HepG2 (cell line): ENCODE results near the gene RBM12. TPM values are rescaled to one million over a fixed set of nuclear protein-coding genes. Genes with fewer than 3 reads are reported as not detected.

Source experiments
- ATM ChIP-seq: fragments of 450-650 bp; IDR thresholded peaks from 2 replicates; pipeline ENCODE4 v1.7.1; 2017; ENCODE audit warnings: mild to moderate bottlenecking, borderline replicate concordance
- GFI1 ChIP-seq: sonication (generic); formaldehyde crosslinking; IDR thresholded peaks from 2 replicates; pipeline ENCODE4 v1.5.0; 2020; ENCODE audit warnings: missing genetic modification reagents, mild to moderate bottlenecking, borderline replicate concordance
- GLI4 ChIP-seq: sonication (generic); formaldehyde crosslinking; IDR thresholded peaks from 2 replicates; pipeline ENCODE4 v1.5.1; 2020; ENCODE audit warnings: missing genetic modification reagents, mild to moderate bottlenecking, moderate library complexity, borderline replicate concordance
- HNF1B ChIP-seq: sonication (generic); formaldehyde crosslinking; IDR thresholded peaks from 2 replicates; pipeline ENCODE4 v1.5.1; 2020; ENCODE audit warnings: mild to moderate bottlenecking, moderate library complexity, missing genetic modification reagents
- HNF4G ChIP-seq, 2 experiments: sonication (generic) in 1 of 2; formaldehyde crosslinking in 1 of 2; IDR thresholded peaks; 2 replicates each; pipeline versions ENCODE4 v1.4.0 to v1.6.1; 2011 to 2020; ENCODE audit warnings: borderline replicate concordance in 2 of 2, low read depth in 2 of 2, mild to moderate bottlenecking in 2 of 2, low read length in 1 of 2, missing genetic modification reagents in 1 of 2, moderate library complexity in 1 of 2
- IRF1 ChIP-seq: sonication (generic); formaldehyde crosslinking; IDR thresholded peaks from 2 replicates; pipeline ENCODE4 v1.4.0; 2020; ENCODE audit warnings: low read depth, mild to moderate bottlenecking, missing genetic modification reagents
- KDM5B ChIP-seq: sonication (generic); formaldehyde crosslinking; IDR thresholded peaks from 2 replicates; pipeline ENCODE4 v1.4.0; 2020; ENCODE audit warnings: missing genetic modification reagents, mild to moderate bottlenecking, borderline replicate concordance
- KDM6A ChIP-seq: IDR thresholded peaks from 2 replicates; pipeline ENCODE4 v1.6.1; 2016; ENCODE audit warnings: low read depth
- LRRFIP1 ChIP-seq: sonication (generic); formaldehyde crosslinking; conservative IDR thresholded peaks from 2 replicates; pipeline ENCODE4 v1.4.0; 2020; ENCODE audit warnings: missing genetic modification reagents
- MAFK ChIP-seq, 2 experiments: IDR thresholded peaks in 1 of 2; conservative IDR thresholded peaks in 1 of 2; 2 replicates each; pipeline ENCODE4 v1.6.1; 2011; ENCODE audit warnings: improper control_type of control experiment in 2 of 2, low read length in 2 of 2
- NCOA5 ChIP-seq: sonication (generic); formaldehyde crosslinking; IDR thresholded peaks from 2 replicates; pipeline ENCODE4 v1.4.0; 2020; ENCODE audit warnings: missing genetic modification reagents
- NFATC3 ChIP-seq: sonication (generic); formaldehyde crosslinking; IDR thresholded peaks from 2 replicates; pipeline ENCODE4 v1.5.1; 2020; ENCODE audit warnings: mild to moderate bottlenecking, missing genetic modification reagents
- PAF1 ChIP-seq: IDR thresholded peaks from 2 replicates; pipeline ENCODE4 v1.6.1; 2016; ENCODE audit warnings: missing genetic modification reagents, missing compliant biosample characterization
- SATB2 ChIP-seq: sonication (generic); formaldehyde crosslinking; IDR thresholded peaks from 2 replicates; pipeline ENCODE4 v1.5.0; 2020; ENCODE audit warnings: missing genetic modification reagents
- SCMH1 ChIP-seq: sonication (generic); formaldehyde crosslinking; IDR thresholded peaks from 2 replicates; pipeline ENCODE4 v1.9.0; 2021; ENCODE audit warnings: missing genetic modification reagents, mild to moderate bottlenecking, borderline replicate concordance
- USF2 ChIP-seq, 2 experiments: sonication (generic) in 1 of 2; formaldehyde crosslinking in 1 of 2; IDR thresholded peaks; 2 replicates each; pipeline versions ENCODE4 v1.5.1 to v1.6.1; 2011 to 2020; ENCODE audit warnings: borderline replicate concordance in 1 of 2, low read depth in 1 of 2, low read length in 1 of 2, mild to moderate bottlenecking in 1 of 2, missing genetic modification reagents in 1 of 2, moderate library complexity in 1 of 2
- YY1 ChIP-seq: IDR thresholded peaks from 2 replicates; pipeline ENCODE4 v1.6.1; 2011; ENCODE audit warnings: low read length, low read depth, moderate library complexity, mild to moderate bottlenecking; ENCODE audit not compliant: insufficient read depth, insufficient replicate concordance
- ZKSCAN1 ChIP-seq: fragments of 150-350 bp; IDR thresholded peaks from 2 replicates; pipeline ENCODE4 v1.6.1; 2014; ENCODE audit warnings: low read length
- ZNF30 ChIP-seq: sonication (generic); formaldehyde crosslinking; IDR thresholded peaks from 2 replicates; pipeline ENCODE4 v1.5.0; 2020; ENCODE audit warnings: mild to moderate bottlenecking, missing genetic modification reagents
- ZNF703 ChIP-seq: sonication (generic); formaldehyde crosslinking; IDR thresholded peaks from 2 replicates; pipeline ENCODE4 v1.5.1; 2020; ENCODE audit warnings: missing genetic modification reagents, mild to moderate bottlenecking, moderate library complexity, borderline replicate concordance
- ZNF772 ChIP-seq: sonication (generic); formaldehyde crosslinking; IDR thresholded peaks from 2 replicates; pipeline ENCODE4 v1.5.0; 2020; ENCODE audit warnings: mild to moderate bottlenecking, missing genetic modification reagents
- polyA plus RNA-seq, 8 experiments: library from polyadenylated mRNA; depleted of rRNA in 3 of 8; stranded (reverse) in 7 of 8; unstranded in 1 of 8; fragments of >200 nt; fragmentation: Illumina TruSeq in 4 of 8; extraction: Trizol in 4 of 8; gene quantifications; 2 replicates each; pipeline versions ENCODE4 v1.2.1 to v1.2.3, GENCODE V29; 2011 to 2016; ENCODE audit warnings: low read depth in 4 of 8, missing spikeins in 1 of 8, mixed read lengths in 1 of 8; ENCODE audit not compliant: insufficient read depth in 1 of 8
- total RNA-seq, 5 experiments: library from RNA; depleted of rRNA; stranded (reverse); fragments of >200 nt; fragmentation: Illumina TruSeq; extraction: Trizol; gene quantifications; 2 replicates each; pipeline ENCODE4 v1.2.3, GENCODE V29; 2016; ENCODE audit warnings: low read depth in 1 of 5

The RBM12 gene
- total and polyA plus RNA-seq, 2 of the 13 experiments (the other 11 are each of a cell fraction or from before 2014, with no cell fraction given): 97.9 to 104 TPM

DNA sequence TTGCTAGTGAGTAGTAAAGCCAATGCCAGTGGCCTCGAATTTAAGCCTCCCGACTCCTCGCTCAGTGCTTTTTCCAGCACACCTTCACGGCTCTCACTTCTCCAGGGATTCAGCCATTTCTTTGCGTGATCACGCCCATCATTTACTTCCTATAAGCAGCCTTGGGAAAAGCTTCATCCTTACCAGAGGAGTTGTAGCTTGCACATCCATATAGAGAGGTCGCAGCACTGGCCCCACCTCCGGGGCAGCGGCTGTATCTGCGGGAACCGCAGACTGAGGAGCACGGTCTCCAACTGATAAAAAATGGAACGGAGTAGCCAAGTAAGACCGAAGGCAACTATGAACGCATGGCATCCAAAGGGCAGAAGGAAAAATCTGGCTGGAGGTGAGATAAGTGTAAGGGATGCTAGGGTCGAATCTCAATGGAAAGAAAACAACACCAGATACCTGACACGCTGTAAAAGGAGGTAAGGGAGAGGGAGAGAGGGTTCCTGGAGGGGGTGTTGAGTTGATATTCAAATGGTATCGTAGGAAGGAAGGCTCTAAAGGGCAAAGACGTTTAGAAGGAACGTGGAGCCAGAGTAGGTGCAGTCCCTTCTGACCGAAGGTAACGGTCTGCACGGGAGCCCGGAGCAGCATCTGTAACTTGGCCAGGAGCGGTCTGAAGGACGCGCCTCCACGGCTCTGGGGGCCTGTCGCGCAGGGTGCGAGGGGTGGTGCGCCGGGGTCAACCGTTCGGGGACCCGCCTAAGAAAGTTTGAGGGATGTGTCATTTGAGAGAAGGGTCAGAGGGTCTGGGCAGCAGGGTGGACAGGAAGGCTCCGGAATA lies 33.8 kb upstream of the RBM12 start (continued):
- TF ChIP-seq USF2 (IDR thresholded peaks at IDR 0.05; ENCODE audit: low read depth, low read length) (no peak), USF2 (CRISPR knock-in tag; IDR thresholded peaks at IDR 0.05; ENCODE audit: borderline replicate concordance) (no peak), HNF4G (IDR thresholded peaks at IDR 0.05; ENCODE audit: borderline replicate concordance, low read depth, low read length) (no peak), HNF4G (CRISPR knock-in tag; IDR thresholded peaks at IDR 0.05; ENCODE audit: borderline replicate concordance, low read depth) (no peak), ZNF703 (CRISPR knock-in tag) (no peak), HNF1B (0 out of 2 replicates have a peak, but pooled peaks have one; percentile 54), NCOA5 (no peak), ZNF772 (no peak; the same call in 1 of the 2 replicates), MAFK (conservative IDR thresholded peaks at IDR 0.05 in 1 of 2, IDR thresholded peaks at IDR 0.05 in 1 of 2; ENCODE audit: low read length in 2 of 2) (no peak), LRRFIP1 (CRISPR knock-in tag) (no peak), SATB2 (CRISPR knock-in tag) (0 out of 2 replicates have a peak, but pooled peaks have one; percentile 13), ZKSCAN1 (no peak), KDM6A (no peak), KDM5B (CRISPR knock-in tag) (no peak), NFATC3 (CRISPR knock-in tag) (no peak), GFI1 (CRISPR knock-in tag) (no peak), PAF1 (CRISPR knock-in tag) (no peak), IRF1 (CRISPR knock-in tag) (peak; percentile 84), ATM (no peak), ZNF30 (CRISPR knock-in tag) (no peak), SCMH1 (no peak), GLI4 (no peak), YY1 (peak; percentile 16)
